Prostate gland (tissue), 2 donors: ENCODE data around the gene MFN2. TPM values are rescaled to one million over a fixed set of nuclear protein-coding genes. Genes with fewer than 3 reads are reported as not detected.

Experiments used
- DNase-seq: peaks from one replicate; pipeline ENCODE4 v3.0.0-alpha.2; 2019; ENCODE audit warnings: low spot score
- H3K27ac ChIP-seq, 2 donors: fragments of 200-600 bp; sonication (generic); 2 replicates each; pipeline ENCODE4 v1.5.1; 2017 to 2019
- H3K27me3 ChIP-seq: fragments of 200-600 bp; sonication (generic); replicated peaks from 2 replicates; pipeline ENCODE4 v1.5.1; 2019; ENCODE audit not compliant: insufficient read depth
- H3K36me3 ChIP-seq, 2 donors: fragments of 200-600 bp; sonication (generic); 1 replicate in 1 of 2; 2 replicates in 1 of 2; pipeline versions ENCODE4 v1.5.1 to v1.8.1; 2017 to 2019
- H3K4me1 ChIP-seq: fragments of 200-600 bp; sonication (generic); replicated peaks from 2 replicates; pipeline ENCODE4 v1.5.1; 2019
- H3K4me3 ChIP-seq, 2 donors: fragments of 200-600 bp; sonication (generic); 2 replicates each; pipeline ENCODE4 v1.5.1; 2017 to 2019
- H3K9me3 ChIP-seq: fragments of 200-600 bp; sonication (generic); 2 replicates; pipeline ENCODE4 v1.5.1; 2017
- CTCF ChIP-seq, 4 experiments: fragments of 200-600 bp in 2 of 4; fragments of 450-650 bp in 2 of 4; sonication (generic) in 2 of 4; IDR thresholded peaks; 1 replicate in 3 of 4; 2 replicates in 1 of 4; pipeline ENCODE4 v1.5.1; 2016 to 2019; ENCODE audit warnings: antibody characterized with exemption in 4 of 4, mild to moderate bottlenecking in 2 of 4, moderate library complexity in 2 of 4
- POLR2A ChIP-seq: fragments of 450-650 bp; IDR thresholded peaks from one replicate; pipeline ENCODE4 v1.6.1; 2016; ENCODE audit warnings: antibody characterized with exemption, mild to moderate bottlenecking
- POLR2AphosphoS5 ChIP-seq: sonication (generic); formaldehyde crosslinking; IDR thresholded peaks from one replicate; pipeline ENCODE4 v1.6.1; 2017; ENCODE audit warnings: antibody characterized with exemption
- WGBS: methylation state at CpG from one replicate; pipeline ENCODE4 v1.1.5; 2018; 5-methylcytosine and 5-hydroxymethylcytosine counted together
- intact Hi-C: fragments of 100-400 bp; cut with DNase I; formaldehyde crosslinking; loops from one replicate; pipeline ENCODE4 v1.14.2; 2022
- total RNA-seq, 2 donors: library from RNA; depleted of rRNA; stranded (reverse); fragments of >200 nt; gene quantifications; one replicate each; pipeline ENCODE4 v1.1.0, GENCODE V29; 2016

The MFN2 gene
- total RNA-seq, 2 donors from 2014 or later, result 55.0 to 92.4 TPM

GRCh38 chr1:11985171-11985570 lies 4.9 kb downstream of the MFN2 start:
- 91% methylated on average over 3 of the region's 3 CpGs for WGBS
- Histone ChIP-seq H3K4me1 (peaks cover 8% of the 10 kb centered on the region), H3K27me3 (no peaks in the 10 kb centered on the region), H3K27ac (no peak overlapping the region), H3K9me3 (no peaks in the 10 kb centered on the region), H3K36me3 (no peaks in the 10 kb centered on the region), H3K4me3 (no peak overlapping the region)
- intact Hi-C loops, result no loop called here
- TF ChIP-seq POLR2AphosphoS5 (no peak), CTCF (IDR thresholded peaks at IDR 0.05) (no peak), POLR2A (no peak)
- DNase-seq, result no peak

- Histone ChIP-seq H3K9me3 (no peaks in the 10 kb centered on the region), H3K27ac (no peak overlapping the region), H3K4me1 (peaks cover 8% of the 10 kb centered on the region), H3K27me3 (no peaks in the 10 kb centered on the region), H3K36me3 (no peaks in the 10 kb centered on the region), H3K4me3 (no peak overlapping the region)
- no peak for DNase-seq
- intact Hi-C loops, result no loop called here
- no peak for TF ChIP-seq CTCF (IDR thresholded peaks at IDR 0.05)
- TF ChIP-seq POLR2AphosphoS5, result no peak
- TF ChIP-seq POLR2A, result no peak
- 80% methylated on average over 7 of the region's 7 CpGs for WGBS
Measured at GRCh38 chr1:11985851-11986250, 5.6 kb downstream of the MFN2 start.

GRCh38 chr1:11989669-11990068 lies 9.4 kb downstream of the MFN2 start:
- Histone ChIP-seq H3K36me3 (no peaks in the 10 kb centered on the region), H3K9me3 (no peaks in the 10 kb centered on the region), H3K27me3 (no peaks in the 10 kb centered on the region), H3K27ac (peak overlapping the region; percentile 55 to 58), H3K4me3 (no peak overlapping the region), H3K4me1 (no peaks in the 10 kb centered on the region)
- DNase-seq, result no peak
- intact Hi-C loops, result no loop called here
- 93% methylated on average over 7 of the region's 7 CpGs for WGBS
- no peak for TF ChIP-seq POLR2A
- no peak for TF ChIP-seq POLR2AphosphoS5
- TF ChIP-seq CTCF (IDR thresholded peaks at IDR 0.05), result no peak

GRCh38 chr1:11990303-11991032 lies 10.2 kb downstream of the MFN2 start:
- no peaks in the 10 kb centered on the region for H3K36me3 ChIP-seq
- peak; percentile 49 for TF ChIP-seq POLR2AphosphoS5
- TF ChIP-seq CTCF (IDR thresholded peaks at IDR 0.05), result no peak

More at GRCh38 chr1:11990303-11991032, 10.2 kb downstream of the MFN2 start:
- H3K27me3 ChIP-seq, result no peaks in the 10 kb centered on the region
- no peak for DNase-seq
- WGBS, result 82% methylated on average over 10 of the region's 10 CpGs
- H3K4me1 ChIP-seq, result no peaks in the 10 kb centered on the region
- peak overlapping the region; percentile 62 to 66 for H3K27ac ChIP-seq
- H3K4me3 ChIP-seq, result no peak overlapping the region
- intact Hi-C loops, result no loop called here
- no peaks in the 10 kb centered on the region for H3K9me3 ChIP-seq
